PC-3 (cell line): ENCODE data around the gene TMEM108. TPM values are rescaled to one million over a fixed set of nuclear protein-coding genes. Genes with fewer than 3 reads are reported as not detected.

ENCODE experiments used
- ATAC-seq: fragments of 200-7000 bp; cut with Tn5 transposase; 2 replicates; pipeline ENCODE4 v1.9.1; 2020; ENCODE audit warnings: mild to moderate bottlenecking, moderate library complexity
- BruUV-seq: library from RNA; stranded (reverse); fragments of 400-500 nt; replicated peaks from 2 replicates; lab custom pipeline; 2021; lab: Mats Ljungman, UMichigan
- CTCF ChIA-PET: fragments of 300-600 bp; sonication (Branson Sonifier 250); formaldehyde crosslinking; loops from one replicate; lab custom pipeline; 2022; ENCODE audit warnings: antibody characterized with exemption; lab: Charles Lee
- POLR2A ChIA-PET: fragments of 300-600 bp; sonication (Branson Sonifier 250); formaldehyde crosslinking; loops from one replicate; lab custom pipeline; 2022; ENCODE audit warnings: antibody characterized with exemption; ENCODE audit not compliant: unreplicated experiment; lab: Charles Lee
- DNase-seq: peaks from one replicate; pipeline ENCODE4 v3.0.0-alpha.2; 2015
- H2AFZ ChIP-seq: fragments of 300-600 bp; sonication (generic); 2 replicates; pipeline ENCODE4 v1.6.0; 2016; ENCODE audit warnings: antibody characterized with exemption, low read length
- H3F3A ChIP-seq: fragments of 300-600 bp; sonication (generic); one replicate; pipeline ENCODE4 v1.6.0; 2017; ENCODE audit warnings: antibody characterized with exemption, low read length, control low read depth, mild to moderate bottlenecking; ENCODE audit not compliant: unreplicated experiment
- H3K27ac ChIP-seq: fragments of 300-600 bp; sonication (generic); 2 replicates; pipeline ENCODE4 v1.5.1; 2016; ENCODE audit warnings: mild to moderate bottlenecking, low read length
- H3K27me3 ChIP-seq: fragments of 300-600 bp; sonication (generic); 2 replicates; pipeline ENCODE4 v1.6.1; 2016; ENCODE audit warnings: low read length, mixed read lengths
- H3K36me3 ChIP-seq: fragments of 300-600 bp; sonication (generic); 2 replicates; pipeline ENCODE4 v1.6.1; 2016; ENCODE audit warnings: low read depth, mixed run types, low read length, mixed read lengths
- H3K4me1 ChIP-seq: fragments of 300-600 bp; sonication (generic); 2 replicates; pipeline ENCODE4 v1.5.1; 2016; ENCODE audit warnings: low read length; ENCODE audit not compliant: insufficient read depth
- H3K4me2 ChIP-seq: fragments of 300-600 bp; sonication (generic); 2 replicates; pipeline ENCODE4 v1.6.0; 2016; ENCODE audit warnings: low read length
- H3K4me3 ChIP-seq: fragments of 300-600 bp; sonication (generic); 2 replicates; pipeline ENCODE4 v1.5.1; 2016; ENCODE audit warnings: mild to moderate bottlenecking, low read length, mixed read lengths
- H3K79me2 ChIP-seq: fragments of 300-600 bp; sonication (generic); 2 replicates; pipeline ENCODE4 v1.6.1; 2017; ENCODE audit warnings: low read length, mixed read lengths
- H3K9ac ChIP-seq: fragments of 300-600 bp; sonication (generic); 2 replicates; pipeline ENCODE4 v1.6.0; 2016; ENCODE audit warnings: mild to moderate bottlenecking, low read length
- H3K9me2 ChIP-seq: fragments of 300-600 bp; sonication (generic); replicated peaks from 2 replicates; pipeline ENCODE4 v1.6.1; 2016; ENCODE audit warnings: mixed run types, low read length, mixed read lengths
- H3K9me3 ChIP-seq: fragments of 300-600 bp; sonication (generic); 2 replicates; pipeline ENCODE4 v1.6.1; 2016; ENCODE audit warnings: low read length, mixed read lengths
- H4K20me1 ChIP-seq: fragments of 300-600 bp; sonication (generic); 2 replicates; pipeline ENCODE4 v1.6.1; 2016; ENCODE audit warnings: low read length, mixed read lengths
- EZH2 ChIP-seq: fragments of 300-600 bp; sonication (generic); IDR thresholded peaks from one replicate; pipeline ENCODE4 v1.6.1; 2017; ENCODE audit warnings: antibody characterized with exemption, mild to moderate bottlenecking, low read length; ENCODE audit not compliant: unreplicated experiment
- EZH2phosphoT487 ChIP-seq: fragments of 300-600 bp; sonication (generic); IDR thresholded peaks from 2 replicates; pipeline ENCODE4 v1.6.1; 2018; ENCODE audit warnings: mild to moderate bottlenecking, antibody characterized with exemption, low read length, borderline replicate concordance
- intact Hi-C: fragments of 100-400 bp; cut with micrococcal nuclease; formaldehyde crosslinking; loops from 2 replicates; pipeline ENCODE4 v1.9.0; 2023
- total RNA-seq: library from RNA; depleted of rRNA; stranded (reverse); fragments of >200 nt; gene quantifications from 2 replicates; pipeline ENCODE4 v1.2.3, GENCODE V29; 2014
- TF ChIP-seq, protein P1 (sequence below): fragments of 300-600 bp; sonication (generic); conservative IDR thresholded peaks from 2 replicates; pipeline ENCODE4 v1.5.1; 2017; ENCODE audit warnings: antibody characterized with exemption, low read depth, mild to moderate bottlenecking, low read length

TMEM108 gene
- total RNA-seq, 1 experiment from 2014 or later = not detected

DNA sequence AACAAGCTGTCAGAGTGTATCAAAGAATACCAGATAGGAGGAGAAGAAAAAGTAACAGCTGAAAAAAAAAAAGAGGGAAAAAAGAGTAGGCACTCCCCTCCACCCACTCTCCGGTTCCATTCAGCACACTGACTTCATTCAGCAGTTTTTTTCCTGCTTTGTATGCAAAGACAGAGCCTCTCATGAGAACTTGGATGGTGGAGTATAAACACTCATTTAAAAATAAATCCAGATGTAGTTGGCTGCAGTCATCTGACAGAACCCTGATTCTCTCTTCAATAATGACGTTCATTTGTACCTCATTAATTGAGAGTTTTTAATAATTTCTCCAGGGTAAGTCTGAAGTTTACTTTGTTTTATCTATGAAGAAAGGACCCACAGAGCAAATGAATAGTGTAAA, 81.0 kb downstream of the TMEM108 start:
- Histone ChIP-seq H3K27ac (no peak overlapping the region), H3K79me2 (no peaks in the 10 kb centered on the region), H3K9me3 (no peaks in the 10 kb centered on the region), H3K4me2 (no peak overlapping the region), H3F3A (no peaks in the 10 kb centered on the region), H3K36me3 (no peaks in the 10 kb centered on the region), H3K4me3 (no peak overlapping the region), H3K9me2 (no peaks in the 10 kb centered on the region), H3K9ac (no peak overlapping the region), H4K20me1 (no peaks in the 10 kb centered on the region), H3K4me1 (no peaks in the 10 kb centered on the region), H2AFZ (no peak overlapping the region), H3K27me3 (peaks cover 17% of the 10 kb centered on the region)
- DNase-seq (no peak), ATAC-seq (no peak)
- ChIA-PET POLR2A (no interaction called here), CTCF (no interaction called here)
- intact Hi-C loops = no loop called here
- TF ChIP-seq EZH2phosphoT487 = no peak
- TF ChIP-seq, protein P1, sequence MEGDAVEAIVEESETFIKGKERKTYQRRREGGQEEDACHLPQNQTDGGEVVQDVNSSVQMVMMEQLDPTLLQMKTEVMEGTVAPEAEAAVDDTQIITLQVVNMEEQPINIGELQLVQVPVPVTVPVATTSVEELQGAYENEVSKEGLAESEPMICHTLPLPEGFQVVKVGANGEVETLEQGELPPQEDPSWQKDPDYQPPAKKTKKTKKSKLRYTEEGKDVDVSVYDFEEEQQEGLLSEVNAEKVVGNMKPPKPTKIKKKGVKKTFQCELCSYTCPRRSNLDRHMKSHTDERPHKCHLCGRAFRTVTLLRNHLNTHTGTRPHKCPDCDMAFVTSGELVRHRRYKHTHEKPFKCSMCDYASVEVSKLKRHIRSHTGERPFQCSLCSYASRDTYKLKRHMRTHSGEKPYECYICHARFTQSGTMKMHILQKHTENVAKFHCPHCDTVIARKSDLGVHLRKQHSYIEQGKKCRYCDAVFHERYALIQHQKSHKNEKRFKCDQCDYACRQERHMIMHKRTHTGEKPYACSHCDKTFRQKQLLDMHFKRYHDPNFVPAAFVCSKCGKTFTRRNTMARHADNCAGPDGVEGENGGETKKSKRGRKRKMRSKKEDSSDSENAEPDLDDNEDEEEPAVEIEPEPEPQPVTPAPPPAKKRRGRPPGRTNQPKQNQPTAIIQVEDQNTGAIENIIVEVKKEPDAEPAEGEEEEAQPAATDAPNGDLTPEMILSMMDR = no peak
- TF ChIP-seq EZH2 = no peak
- no TSS peak for BruUV-seq

DNA sequence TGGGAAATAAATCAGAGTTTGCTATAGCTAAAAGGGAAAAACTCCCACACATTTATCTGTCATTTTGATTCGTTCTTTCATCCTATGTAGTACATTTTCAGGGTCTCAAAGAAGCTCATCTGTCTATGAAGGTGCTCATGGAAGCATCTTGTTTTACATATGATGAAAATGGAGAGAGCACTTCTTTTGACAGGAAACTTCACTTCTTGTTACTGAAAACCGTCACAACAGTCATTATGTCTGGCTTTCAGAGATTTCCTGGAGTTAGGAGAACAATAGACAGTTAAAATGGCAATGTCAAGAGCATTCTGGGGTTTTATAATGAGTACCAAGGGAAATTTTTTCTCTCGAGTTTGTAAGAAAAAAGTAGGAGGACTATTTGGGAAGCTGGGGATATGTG, 83.3 kb downstream of the TMEM108 start:
- Histone ChIP-seq H3K4me1 (no peaks in the 10 kb centered on the region), H3K27me3 (peaks cover 31% of the 10 kb centered on the region), H3K9me2 (no peaks in the 10 kb centered on the region), H3K27ac (no peak overlapping the region), H2AFZ (no peak overlapping the region), H3F3A (no peaks in the 10 kb centered on the region), H3K4me2 (no peak overlapping the region), H3K79me2 (no peaks in the 10 kb centered on the region), H3K9ac (no peak overlapping the region), H4K20me1 (no peaks in the 10 kb centered on the region), H3K9me3 (no peaks in the 10 kb centered on the region), H3K4me3 (no peak overlapping the region), H3K36me3 (no peaks in the 10 kb centered on the region)
- BruUV-seq = no TSS peak
- DNase-seq = no peak
- intact Hi-C loops = no loop called here
- POLR2A ChIA-PET = no interaction called here
- TF ChIP-seq EZH2 = no peak
- TF ChIP-seq, protein P1 = no peak
- no peak for TF ChIP-seq EZH2phosphoT487
- no peak for ATAC-seq
- CTCF ChIA-PET = no interaction called here

DNA sequence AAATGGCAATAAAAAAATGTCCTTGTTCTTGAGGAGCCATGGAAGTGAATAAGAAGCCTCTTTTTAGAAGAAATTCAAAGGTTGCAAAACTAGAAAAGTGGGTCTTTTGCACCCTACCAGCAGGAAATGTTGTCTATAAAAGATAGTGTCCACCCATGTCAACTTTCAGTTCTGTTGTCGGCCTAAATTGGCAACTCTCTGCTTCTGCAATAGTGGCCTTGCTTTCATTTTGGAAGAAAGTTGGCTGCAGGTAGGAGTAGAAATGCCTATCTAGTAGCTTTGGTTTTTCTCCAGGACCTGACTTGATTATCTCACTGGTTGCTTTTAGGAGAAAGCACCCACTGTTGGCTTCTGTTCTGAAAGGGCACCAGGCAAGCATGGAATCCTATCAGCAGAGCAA, 85.4 kb downstream of the TMEM108 start:
- H3K9ac ChIP-seq = no peak overlapping the region
- CTCF ChIA-PET = interaction anchor here (0.6 kb wide), 1 partner anchor 82 kb away, joined by 3 read pairs; no protein-coding TSS in a partner anchor
- intact Hi-C loops = no loop called here

More for the DNA sequence above, 85.4 kb downstream of the TMEM108 start:
- Histone ChIP-seq H3K27me3 (peaks cover 31% of the 10 kb centered on the region), H3K79me2 (no peaks in the 10 kb centered on the region), H3K9me3 (no peaks in the 10 kb centered on the region), H4K20me1 (no peaks in the 10 kb centered on the region), H3K4me2 (no peak overlapping the region), H3K4me3 (no peak overlapping the region), H3K36me3 (no peaks in the 10 kb centered on the region), H3K9me2 (no peaks in the 10 kb centered on the region), H2AFZ (no peak overlapping the region), H3F3A (no peaks in the 10 kb centered on the region), H3K27ac (no peak overlapping the region), H3K4me1 (no peaks in the 10 kb centered on the region)
- ATAC-seq = no peak
- DNase-seq = no peak
- TF ChIP-seq EZH2phosphoT487 (no peak), EZH2 (no peak)
- TF ChIP-seq, protein P1 = no peak
- POLR2A ChIA-PET = no interaction called here
- BruUV-seq = no TSS peak
